Measurements from ENCODE around the gene TMEM63A. TPM values are rescaled to one million over a fixed set of nuclear protein-coding genes. Genes with fewer than 3 reads are reported as not detected.
"Not testable (repeated sequence)": the region's sequence is repeated elsewhere in the genome, so short reads cannot be mapped to it uniquely, and the experiment has no call there.

The TMEM63A gene
- total RNA-seq, 1 experiment from 2014 or later, result 93.9 TPM

GRCh38 chr1:225840223-225840610 is 42.0 kb downstream of the TMEM63A start:
- Histone ChIP-seq H3K27me3 (replicated peaks; ENCODE audit: control insufficient read depth, insufficient read depth, low read length) (no peaks in the 10 kb centered on the region), H3K4me3 (ENCODE audit: low read depth, low read length) (no peak overlapping the region), H3K36me3 (ENCODE audit: control insufficient read depth, insufficient read depth, low read length) (peaks cover 2% of the 10 kb centered on the region; the same call in 1 of the 2 replicates), H3K9me3 (no peaks in the 10 kb centered on the region), H3K4me1 (no peaks in the 10 kb centered on the region)
- ChIA-PET POLR2A (no interaction called here), CTCF (no interaction called here)
- H3K27me3 Mint-ChIP-seq (ENCODE audit: insufficient read depth, unreplicated experiment), result no peaks in the 10 kb centered on the region
- no peaks in the 10 kb centered on the region for H3K4me1 Mint-ChIP-seq (ENCODE audit: low read depth, unreplicated experiment)
- no peak overlapping the region for H3K4me3 Mint-ChIP-seq (ENCODE audit: unreplicated experiment)
- peaks cover 58% of the 10 kb centered on the region for H3K36me3 Mint-ChIP-seq (ENCODE audit: insufficient read depth, unreplicated experiment)
- H3K27ac Mint-ChIP-seq (ENCODE audit: unreplicated experiment), result no peak overlapping the region
- H3K9me3 Mint-ChIP-seq (ENCODE audit: unreplicated experiment), result no peaks in the 10 kb centered on the region
- BruUV-seq (replicated peaks), result no TSS peak
- no peak for DNase-seq
- TF ChIP-seq CTCF (IDR thresholded peaks at IDR 0.05; ENCODE audit: insufficient read depth in 1 of 2, low read depth in 1 of 2, low read length in 1 of 2, severe bottlenecking in 1 of 2, unreplicated experiment in 1 of 2), result no peak
- intact Hi-C loops (cut with micrococcal nuclease; ENCODE audit: unreplicated experiment), result loop anchor here (10.0 kb wide), 1 partner anchor 285 kb away; no protein-coding TSS in a partner anchor

- no peaks in the 10 kb centered on the region for H3K4me1 Mint-ChIP-seq (ENCODE audit: low read depth, unreplicated experiment)
- CTCF ChIA-PET, result no interaction called here
- H3K4me3 ChIP-seq (ENCODE audit: low read depth, low read length), result no peak overlapping the region
- peaks cover 51% of the 10 kb centered on the region for H3K36me3 Mint-ChIP-seq (ENCODE audit: insufficient read depth, unreplicated experiment)
- TF ChIP-seq CTCF (IDR thresholded peaks at IDR 0.05; ENCODE audit: insufficient read depth in 1 of 2, low read depth in 1 of 2, low read length in 1 of 2, severe bottlenecking in 1 of 2, unreplicated experiment in 1 of 2), result no peak
- POLR2A ChIA-PET, result no interaction called here
- H3K9me3 Mint-ChIP-seq (ENCODE audit: unreplicated experiment), result no peaks in the 10 kb centered on the region
- DNase-seq, result no peak
- no peaks in the 10 kb centered on the region for H3K27me3 Mint-ChIP-seq (ENCODE audit: insufficient read depth, unreplicated experiment)
- H3K4me3 Mint-ChIP-seq (ENCODE audit: unreplicated experiment), result no peak overlapping the region
- H3K4me1 ChIP-seq, result no peaks in the 10 kb centered on the region
- intact Hi-C loops (cut with micrococcal nuclease; ENCODE audit: unreplicated experiment), result no loop called here
- no TSS peak for BruUV-seq (replicated peaks)
- H3K9me3 ChIP-seq, result no peaks in the 10 kb centered on the region
- no peak overlapping the region for H3K27ac Mint-ChIP-seq (ENCODE audit: unreplicated experiment)
- H3K36me3 ChIP-seq (ENCODE audit: control insufficient read depth, insufficient read depth, low read length), result peaks cover 2% of the 10 kb centered on the region; the same call in 1 of the 2 replicates
- H3K27me3 ChIP-seq (replicated peaks; ENCODE audit: control insufficient read depth, insufficient read depth, low read length), result no peaks in the 10 kb centered on the region
These were observed 43.4 kb downstream of the TMEM63A start for GRCh38 chr1:225838793-225839192.

- DNase-seq; POLR2A ChIA-PET; H3K27ac Mint-ChIP-seq (ENCODE audit: unreplicated experiment); H3K27me3 Mint-ChIP-seq (ENCODE audit: insufficient read depth, unreplicated experiment); H3K4me1 Mint-ChIP-seq (ENCODE audit: low read depth, unreplicated experiment); H3K27me3 ChIP-seq (replicated peaks; ENCODE audit: control insufficient read depth, insufficient read depth, low read length); BruUV-seq (replicated peaks); H3K4me1 ChIP-seq; H3K36me3 ChIP-seq (ENCODE audit: control insufficient read depth, insufficient read depth, low read length); H3K9me3 Mint-ChIP-seq (ENCODE audit: unreplicated experiment); H3K4me3 ChIP-seq (ENCODE audit: low read depth, low read length); CTCF ChIA-PET; H3K9me3 ChIP-seq; H3K4me3 Mint-ChIP-seq (ENCODE audit: unreplicated experiment); intact Hi-C loops (cut with micrococcal nuclease; ENCODE audit: unreplicated experiment): not testable (repeated sequence)
- H3K36me3 Mint-ChIP-seq (ENCODE audit: insufficient read depth, unreplicated experiment), result peaks cover 38% of the 10 kb centered on the region
These were observed 45.9 kb downstream of the TMEM63A start for GRCh38 chr1:225836296-225836695.

GRCh38 chr1:225835856-225836255 is 46.3 kb downstream of the TMEM63A start:
- POLR2A ChIA-PET, result no interaction called here
- Mint-ChIP-seq H3K4me3 (ENCODE audit: unreplicated experiment) (no peak overlapping the region), H3K27ac (ENCODE audit: unreplicated experiment) (no peak overlapping the region), H3K9me3 (ENCODE audit: unreplicated experiment) (no peaks in the 10 kb centered on the region), H3K4me1 (ENCODE audit: low read depth, unreplicated experiment) (no peaks in the 10 kb centered on the region), H3K36me3 (ENCODE audit: insufficient read depth, unreplicated experiment) (peaks cover 38% of the 10 kb centered on the region), H3K27me3 (ENCODE audit: insufficient read depth, unreplicated experiment) (no peaks in the 10 kb centered on the region)
- no peak for TF ChIP-seq CTCF (IDR thresholded peaks at IDR 0.05; ENCODE audit: insufficient read depth in 1 of 2, low read depth in 1 of 2, low read length in 1 of 2, severe bottlenecking in 1 of 2, unreplicated experiment in 1 of 2)
- intact Hi-C loops (cut with micrococcal nuclease; ENCODE audit: unreplicated experiment), result no loop called here
- Histone ChIP-seq H3K4me3 (ENCODE audit: low read depth, low read length) (no peak overlapping the region), H3K9me3 (no peaks in the 10 kb centered on the region), H3K27me3 (replicated peaks; ENCODE audit: control insufficient read depth, insufficient read depth, low read length) (no peaks in the 10 kb centered on the region), H3K4me1 (no peaks in the 10 kb centered on the region), H3K36me3 (ENCODE audit: control insufficient read depth, insufficient read depth, low read length) (peaks cover 2% of the 10 kb centered on the region)
- BruUV-seq (replicated peaks), result no TSS peak
- CTCF ChIA-PET, result interaction anchor here (0.6 kb wide), 1 partner anchor 27 kb away, joined by 3 read pairs; no protein-coding TSS in a partner anchor
- DNase-seq, result no peak
